PC-3 (cell line): ENCODE results near the gene EIPR1. TPM values are rescaled to one million over a fixed set of nuclear protein-coding genes. Genes with fewer than 3 reads are reported as not detected.

ENCODE experiments used
- ATAC-seq: fragments of 200-7000 bp; cut with Tn5 transposase; 2 replicates; pipeline ENCODE4 v1.9.1; 2020; ENCODE audit warnings: mild to moderate bottlenecking, moderate library complexity
- BruUV-seq: library from RNA; stranded (reverse); fragments of 400-500 nt; replicated peaks from 2 replicates; lab custom pipeline; 2021; lab: Mats Ljungman, UMichigan
- CTCF ChIA-PET: fragments of 300-600 bp; sonication (Branson Sonifier 250); formaldehyde crosslinking; loops from one replicate; lab custom pipeline; 2022; ENCODE audit warnings: antibody characterized with exemption; lab: Charles Lee
- POLR2A ChIA-PET: fragments of 300-600 bp; sonication (Branson Sonifier 250); formaldehyde crosslinking; loops from one replicate; lab custom pipeline; 2022; ENCODE audit warnings: antibody characterized with exemption; ENCODE audit not compliant: unreplicated experiment; lab: Charles Lee
- DNase-seq: peaks from one replicate; pipeline ENCODE4 v3.0.0-alpha.2; 2015
- H2AFZ ChIP-seq: fragments of 300-600 bp; sonication (generic); 2 replicates; pipeline ENCODE4 v1.6.0; 2016; ENCODE audit warnings: antibody characterized with exemption, low read length
- H3F3A ChIP-seq: fragments of 300-600 bp; sonication (generic); one replicate; pipeline ENCODE4 v1.6.0; 2017; ENCODE audit warnings: antibody characterized with exemption, low read length, control low read depth, mild to moderate bottlenecking; ENCODE audit not compliant: unreplicated experiment
- H3K27ac ChIP-seq: fragments of 300-600 bp; sonication (generic); 2 replicates; pipeline ENCODE4 v1.5.1; 2016; ENCODE audit warnings: mild to moderate bottlenecking, low read length
- H3K27me3 ChIP-seq: fragments of 300-600 bp; sonication (generic); 2 replicates; pipeline ENCODE4 v1.6.1; 2016; ENCODE audit warnings: low read length, mixed read lengths
- H3K36me3 ChIP-seq: fragments of 300-600 bp; sonication (generic); 2 replicates; pipeline ENCODE4 v1.6.1; 2016; ENCODE audit warnings: low read depth, mixed run types, low read length, mixed read lengths
- H3K4me1 ChIP-seq: fragments of 300-600 bp; sonication (generic); 2 replicates; pipeline ENCODE4 v1.5.1; 2016; ENCODE audit warnings: low read length; ENCODE audit not compliant: insufficient read depth
- H3K4me2 ChIP-seq: fragments of 300-600 bp; sonication (generic); 2 replicates; pipeline ENCODE4 v1.6.0; 2016; ENCODE audit warnings: low read length
- H3K4me3 ChIP-seq: fragments of 300-600 bp; sonication (generic); 2 replicates; pipeline ENCODE4 v1.5.1; 2016; ENCODE audit warnings: mild to moderate bottlenecking, low read length, mixed read lengths
- H3K79me2 ChIP-seq: fragments of 300-600 bp; sonication (generic); 2 replicates; pipeline ENCODE4 v1.6.1; 2017; ENCODE audit warnings: low read length, mixed read lengths
- H3K9ac ChIP-seq: fragments of 300-600 bp; sonication (generic); 2 replicates; pipeline ENCODE4 v1.6.0; 2016; ENCODE audit warnings: mild to moderate bottlenecking, low read length
- H3K9me2 ChIP-seq: fragments of 300-600 bp; sonication (generic); replicated peaks from 2 replicates; pipeline ENCODE4 v1.6.1; 2016; ENCODE audit warnings: mixed run types, low read length, mixed read lengths
- H3K9me3 ChIP-seq: fragments of 300-600 bp; sonication (generic); 2 replicates; pipeline ENCODE4 v1.6.1; 2016; ENCODE audit warnings: low read length, mixed read lengths
- H4K20me1 ChIP-seq: fragments of 300-600 bp; sonication (generic); 2 replicates; pipeline ENCODE4 v1.6.1; 2016; ENCODE audit warnings: low read length, mixed read lengths
- EZH2 ChIP-seq: fragments of 300-600 bp; sonication (generic); IDR thresholded peaks from one replicate; pipeline ENCODE4 v1.6.1; 2017; ENCODE audit warnings: antibody characterized with exemption, mild to moderate bottlenecking, low read length; ENCODE audit not compliant: unreplicated experiment
- EZH2phosphoT487 ChIP-seq: fragments of 300-600 bp; sonication (generic); IDR thresholded peaks from 2 replicates; pipeline ENCODE4 v1.6.1; 2018; ENCODE audit warnings: mild to moderate bottlenecking, antibody characterized with exemption, low read length, borderline replicate concordance
- intact Hi-C: fragments of 100-400 bp; cut with micrococcal nuclease; formaldehyde crosslinking; loops from 2 replicates; pipeline ENCODE4 v1.9.0; 2023
- total RNA-seq: library from RNA; depleted of rRNA; stranded (reverse); fragments of >200 nt; gene quantifications from 2 replicates; pipeline ENCODE4 v1.2.3, GENCODE V29; 2014
- TF ChIP-seq, protein P1 (sequence below): fragments of 300-600 bp; sonication (generic); conservative IDR thresholded peaks from 2 replicates; pipeline ENCODE4 v1.5.1; 2017; ENCODE audit warnings: antibody characterized with exemption, low read depth, mild to moderate bottlenecking, low read length

EIPR1 gene
- total RNA-seq, 1 experiment from 2014 or later = 90.1 TPM

DNA sequence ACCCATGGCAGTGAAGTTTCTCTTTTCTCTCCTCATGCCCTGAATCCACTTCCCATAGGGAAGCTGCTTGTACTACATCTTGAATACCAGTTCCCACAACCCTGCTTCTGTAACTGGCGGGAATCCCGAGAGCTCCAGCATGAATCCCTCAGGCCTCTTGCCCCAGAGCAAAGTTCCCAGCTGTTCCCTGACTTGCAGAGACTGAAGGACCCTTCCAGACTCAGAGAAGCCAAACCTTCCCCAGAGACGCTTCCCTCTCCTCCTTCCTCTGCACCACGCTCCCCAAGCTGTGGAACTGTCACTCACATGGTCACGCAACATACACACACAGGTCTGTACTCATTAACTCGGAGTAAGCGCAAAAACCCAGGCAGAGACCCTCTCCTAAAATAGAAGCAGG, 28.3 kb upstream of the EIPR1 start:
- peaks cover 24% of the 10 kb centered on the region for H3K36me3 ChIP-seq
- TF ChIP-seq EZH2 (no peak), EZH2phosphoT487 (no peak)
- TF ChIP-seq, protein P1, sequence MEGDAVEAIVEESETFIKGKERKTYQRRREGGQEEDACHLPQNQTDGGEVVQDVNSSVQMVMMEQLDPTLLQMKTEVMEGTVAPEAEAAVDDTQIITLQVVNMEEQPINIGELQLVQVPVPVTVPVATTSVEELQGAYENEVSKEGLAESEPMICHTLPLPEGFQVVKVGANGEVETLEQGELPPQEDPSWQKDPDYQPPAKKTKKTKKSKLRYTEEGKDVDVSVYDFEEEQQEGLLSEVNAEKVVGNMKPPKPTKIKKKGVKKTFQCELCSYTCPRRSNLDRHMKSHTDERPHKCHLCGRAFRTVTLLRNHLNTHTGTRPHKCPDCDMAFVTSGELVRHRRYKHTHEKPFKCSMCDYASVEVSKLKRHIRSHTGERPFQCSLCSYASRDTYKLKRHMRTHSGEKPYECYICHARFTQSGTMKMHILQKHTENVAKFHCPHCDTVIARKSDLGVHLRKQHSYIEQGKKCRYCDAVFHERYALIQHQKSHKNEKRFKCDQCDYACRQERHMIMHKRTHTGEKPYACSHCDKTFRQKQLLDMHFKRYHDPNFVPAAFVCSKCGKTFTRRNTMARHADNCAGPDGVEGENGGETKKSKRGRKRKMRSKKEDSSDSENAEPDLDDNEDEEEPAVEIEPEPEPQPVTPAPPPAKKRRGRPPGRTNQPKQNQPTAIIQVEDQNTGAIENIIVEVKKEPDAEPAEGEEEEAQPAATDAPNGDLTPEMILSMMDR = no peak
- H3K4me2 ChIP-seq = no peak overlapping the region
- H4K20me1 ChIP-seq = no peaks in the 10 kb centered on the region
- H3K27ac ChIP-seq = no peak overlapping the region
- ATAC-seq (no peak), DNase-seq (no peak)
- CTCF ChIA-PET = no interaction called here
- H3K9ac ChIP-seq = no peak overlapping the region
- no peaks in the 10 kb centered on the region for H3K4me1 ChIP-seq
- no peaks in the 10 kb centered on the region for H3K9me2 ChIP-seq
- intact Hi-C loops = no loop called here
- H3F3A ChIP-seq = no peaks in the 10 kb centered on the region
- POLR2A ChIA-PET = no interaction called here
- no TSS peak for BruUV-seq
- no peaks in the 10 kb centered on the region for H3K79me2 ChIP-seq
- H3K4me3 ChIP-seq = no peak overlapping the region
- no peaks in the 10 kb centered on the region for H3K27me3 ChIP-seq
- no peaks in the 10 kb centered on the region for H3K9me3 ChIP-seq
- H2AFZ ChIP-seq = no peak overlapping the region

DNA sequence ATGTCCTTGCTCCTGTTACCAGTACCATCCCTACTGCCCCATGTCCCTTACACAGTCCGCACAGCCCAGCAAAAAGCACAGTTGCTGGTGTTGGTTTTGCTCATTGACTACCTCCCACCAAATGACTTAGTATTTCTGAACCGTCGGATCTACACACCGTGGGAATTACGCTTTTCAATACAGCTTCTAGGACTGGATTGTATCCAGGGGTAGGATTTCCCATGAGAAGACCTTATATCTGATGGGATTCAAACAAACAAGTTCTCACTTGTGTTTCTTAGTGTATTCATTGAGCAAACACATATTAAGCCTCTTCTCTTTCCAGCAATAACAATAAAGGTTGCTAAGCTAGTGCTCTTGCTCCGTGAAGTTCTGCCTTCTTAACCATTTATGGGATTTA, 27.7 kb upstream of the EIPR1 start:
- no peak overlapping the region for H2AFZ ChIP-seq
- intact Hi-C loops = no loop called here
- no peaks in the 10 kb centered on the region for H3F3A ChIP-seq
- H3K9me2 ChIP-seq = no peaks in the 10 kb centered on the region
- H4K20me1 ChIP-seq = no peaks in the 10 kb centered on the region
- TF ChIP-seq, protein P1 = no peak
- TF ChIP-seq EZH2phosphoT487 (no peak), EZH2 (no peak)
- H3K4me2 ChIP-seq = no peak overlapping the region
- ChIA-PET POLR2A (no interaction called here), CTCF (no interaction called here)
- no peak overlapping the region for H3K27ac ChIP-seq
- H3K79me2 ChIP-seq = no peaks in the 10 kb centered on the region
- no peak for ATAC-seq
- H3K9me3 ChIP-seq = no peaks in the 10 kb centered on the region
- no peak overlapping the region for H3K4me3 ChIP-seq
- peaks cover 28% of the 10 kb centered on the region for H3K36me3 ChIP-seq
- no peaks in the 10 kb centered on the region for H3K27me3 ChIP-seq
- H3K9ac ChIP-seq = no peak overlapping the region
- no TSS peak for BruUV-seq
- no peak for DNase-seq
- H3K4me1 ChIP-seq = no peaks in the 10 kb centered on the region

DNA sequence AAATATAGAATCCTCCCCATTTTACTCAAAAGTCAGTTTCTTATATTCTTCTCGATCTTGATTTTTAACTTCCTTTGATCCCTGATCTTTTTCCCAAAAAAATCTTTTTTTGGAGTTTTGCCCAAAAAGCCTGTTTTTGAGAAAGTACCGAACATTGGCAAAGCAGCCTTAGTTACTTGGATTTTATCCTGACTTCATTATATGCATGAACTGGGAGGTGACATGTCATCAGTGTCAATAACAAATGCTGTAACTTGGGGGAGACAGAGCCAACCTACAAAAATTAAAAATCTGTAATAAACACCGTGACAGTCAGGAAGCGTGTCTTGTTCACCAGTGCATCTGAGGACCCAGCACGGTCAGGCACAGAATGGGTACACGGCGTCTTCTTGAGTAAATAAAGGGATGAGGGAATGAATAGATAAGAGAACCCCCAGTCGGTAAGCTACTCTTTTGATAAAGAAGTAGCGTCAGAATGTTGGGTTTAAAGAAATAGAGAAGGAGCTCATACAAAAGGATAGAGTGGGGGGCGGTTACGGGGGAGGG, 26.8 kb upstream of the EIPR1 start:
- DNase-seq (no peak), ATAC-seq (no peak)
- Histone ChIP-seq H3K4me2 (no peak overlapping the region), H3F3A (no peaks in the 10 kb centered on the region), H2AFZ (no peak overlapping the region), H3K36me3 (peaks cover 28% of the 10 kb centered on the region), H4K20me1 (no peaks in the 10 kb centered on the region), H3K27ac (no peak overlapping the region), H3K9ac (no peak overlapping the region), H3K27me3 (no peaks in the 10 kb centered on the region), H3K4me1 (no peaks in the 10 kb centered on the region), H3K9me3 (no peaks in the 10 kb centered on the region), H3K4me3 (no peak overlapping the region), H3K79me2 (peaks cover under 1% of the 10 kb centered on the region; the same call in 1 of the 2 replicates), H3K9me2 (no peaks in the 10 kb centered on the region)
- TF ChIP-seq, protein P1 = no peak
- TF ChIP-seq EZH2phosphoT487 = no peak
- no peak for TF ChIP-seq EZH2
- BruUV-seq = TSS peak; percentile 8
- intact Hi-C loops = no loop called here
- ChIA-PET POLR2A (no interaction called here), CTCF (no interaction called here)
